Measurements from ENCODE around the gene PRAF2. TPM values are rescaled to one million over a fixed set of nuclear protein-coding genes. Genes with fewer than 3 reads are reported as not detected.

PRAF2 gene
- total RNA-seq, 1 donor from 2014 or later: 24.1 TPM

GRCh38 chrX:49063715-49064114 lies 10.1 kb downstream of the PRAF2 start:
- no peaks in the 10 kb centered on the region for H3K9me3 Mint-ChIP-seq (ENCODE audit: low read depth)
- no peak for TF ChIP-seq CTCF (IDR thresholded peaks at IDR 0.05; ENCODE audit: unreplicated experiment)
- H3K27ac Mint-ChIP-seq: no peak overlapping the region
- H3K4me3 Mint-ChIP-seq (ENCODE audit: low read depth): no peak overlapping the region
- H3K4me1 Mint-ChIP-seq (ENCODE audit: low read depth): peaks cover 3% of the 10 kb centered on the region
- DNase-seq (ENCODE audit: low spot score, unreplicated experiment): no peak
- H3K27me3 Mint-ChIP-seq: no peaks in the 10 kb centered on the region
- H3K36me3 Mint-ChIP-seq (ENCODE audit: insufficient read depth): peaks cover 6% of the 10 kb centered on the region

GRCh38 chrX:49061916-49062315 lies 11.9 kb downstream of the PRAF2 start:
- Mint-ChIP-seq H3K9me3 (ENCODE audit: low read depth) (no peaks in the 10 kb centered on the region), H3K4me1 (ENCODE audit: low read depth) (peaks cover 3% of the 10 kb centered on the region), H3K4me3 (ENCODE audit: low read depth) (no peak overlapping the region), H3K27me3 (no peaks in the 10 kb centered on the region), H3K27ac (no peak overlapping the region), H3K36me3 (ENCODE audit: insufficient read depth) (peaks cover 8% of the 10 kb centered on the region)
- DNase-seq (ENCODE audit: low spot score, unreplicated experiment): no peak
- no peak for TF ChIP-seq CTCF (IDR thresholded peaks at IDR 0.05; ENCODE audit: unreplicated experiment)

DNA sequence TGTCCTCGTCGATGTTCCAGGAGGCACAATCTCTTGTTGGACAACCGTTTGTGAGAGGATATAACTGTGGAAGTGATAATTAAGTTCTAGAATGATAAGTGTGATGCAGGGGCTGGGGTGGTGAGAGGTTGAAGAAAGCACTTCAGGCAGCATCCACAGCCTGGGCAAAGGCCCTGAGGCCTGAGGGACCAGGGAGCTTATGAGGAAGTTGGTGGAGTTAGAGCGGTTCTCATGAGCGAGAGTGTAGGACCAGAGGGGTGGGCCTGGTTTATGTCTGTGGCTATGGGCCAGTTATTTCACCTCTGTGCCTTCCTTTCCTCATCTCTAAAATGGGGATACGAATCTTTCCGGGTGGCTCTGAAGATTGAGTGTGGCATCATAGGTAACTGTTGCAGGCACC lies 12.3 kb downstream of the PRAF2 start:
- H3K9me3 Mint-ChIP-seq (ENCODE audit: low read depth): no peaks in the 10 kb centered on the region
- H3K27ac Mint-ChIP-seq: no peak overlapping the region

DNA sequence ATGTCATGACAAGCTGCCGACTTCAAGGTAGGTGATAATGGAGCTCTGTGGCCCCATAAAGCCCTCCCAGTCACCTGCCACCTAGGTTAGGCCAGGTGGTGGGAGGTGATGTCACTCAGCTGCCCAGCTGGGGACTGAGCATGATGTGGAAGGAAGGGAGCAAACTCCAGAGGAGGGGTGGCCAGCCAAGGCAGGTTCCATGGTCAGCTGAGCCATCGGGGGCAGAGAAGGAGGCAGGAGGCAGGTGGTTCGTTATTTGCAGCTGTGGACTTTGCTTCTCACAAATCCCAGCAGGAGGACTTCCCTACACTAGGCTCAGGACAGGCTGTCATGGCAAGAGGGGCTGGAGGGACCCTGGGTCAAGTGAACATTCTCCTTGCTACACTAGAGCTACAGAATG lies 12.9 kb downstream of the PRAF2 start:
- no peak overlapping the region for H3K4me3 Mint-ChIP-seq (ENCODE audit: low read depth)
- DNase-seq (ENCODE audit: low spot score, unreplicated experiment): no peak
- H3K27me3 Mint-ChIP-seq: no peaks in the 10 kb centered on the region
- H3K9me3 Mint-ChIP-seq (ENCODE audit: low read depth): peaks cover 1% of the 10 kb centered on the region
- H3K4me1 Mint-ChIP-seq (ENCODE audit: low read depth): peaks cover 3% of the 10 kb centered on the region
- peak overlapping the region; percentile 63 for H3K27ac Mint-ChIP-seq
- TF ChIP-seq CTCF (IDR thresholded peaks at IDR 0.05; ENCODE audit: unreplicated experiment): no peak
- peaks cover 6% of the 10 kb centered on the region for H3K36me3 Mint-ChIP-seq (ENCODE audit: insufficient read depth)

More for the DNA sequence above, 12.3 kb downstream of the PRAF2 start:
- peaks cover 3% of the 10 kb centered on the region for H3K4me1 Mint-ChIP-seq (ENCODE audit: low read depth)
- no peak for TF ChIP-seq CTCF (IDR thresholded peaks at IDR 0.05; ENCODE audit: unreplicated experiment)
- no peak for DNase-seq (ENCODE audit: low spot score, unreplicated experiment)
- no peaks in the 10 kb centered on the region for H3K27me3 Mint-ChIP-seq
- H3K4me3 Mint-ChIP-seq (ENCODE audit: low read depth): no peak overlapping the region
- peaks cover 8% of the 10 kb centered on the region for H3K36me3 Mint-ChIP-seq (ENCODE audit: insufficient read depth)

GRCh38 chrX:49059681-49060085 lies 14.1 kb downstream of the PRAF2 start:
- TF ChIP-seq CTCF (IDR thresholded peaks at IDR 0.05; ENCODE audit: unreplicated experiment): no peak
- DNase-seq (ENCODE audit: low spot score, unreplicated experiment): no peak
- peak overlapping the region; percentile 81 for H3K4me3 Mint-ChIP-seq (ENCODE audit: low read depth)
- H3K27me3 Mint-ChIP-seq: no peaks in the 10 kb centered on the region
- H3K9me3 Mint-ChIP-seq (ENCODE audit: low read depth): peaks cover 8% of the 10 kb centered on the region
- peaks cover 6% of the 10 kb centered on the region for H3K36me3 Mint-ChIP-seq (ENCODE audit: insufficient read depth)
- peak overlapping the region; percentile 89 for H3K27ac Mint-ChIP-seq
- peaks cover 7% of the 10 kb centered on the region for H3K4me1 Mint-ChIP-seq (ENCODE audit: low read depth)
